ENCODE data around the gene SMNDC1. TPM values are rescaled to one million over a fixed set of nuclear protein-coding genes. Genes with fewer than 3 reads are reported as not detected.

Gene SMNDC1
- 5.9 and 7.8 TPM in 2 replicates for total RNA-seq

GRCh38 chr10:110304780-110305421, at the start of gene SMNDC1:
Gene SMNDC1, minus strand, starts transcription at chr10:110304920. Its CDS starts 1,333 bp downstream, at chr10:110303587.

Other genes with a start within 250 kb of the SMNDC1 start
- 9.8 and 16.2 TPM in 2 replicates for gene MXI1, start 97.3 kb downstream of the SMNDC1 start, total RNA-seq
- gene DUSP5, start 193.0 kb upstream of the SMNDC1 start, total RNA-seq, result 29.0 and 49.5 TPM in 2 replicates